ENCODE data around the gene RPN2.

Gene RPN2

GRCh38 chr20:37219751-37220668, 40.9 kb downstream of the RPN2 start:
- DNase-seq = peak in 2 of 3 experiments; percentile 68 to 94

- DNase-seq = peak in 1 of 3 experiments; percentile 72
Measured at GRCh38 chr20:37220731-37221130, 41.6 kb downstream of the RPN2 start.

- no peak for DNase-seq
Measured at GRCh38 chr20:37222086-37222485, 43.0 kb downstream of the RPN2 start.

DNA sequence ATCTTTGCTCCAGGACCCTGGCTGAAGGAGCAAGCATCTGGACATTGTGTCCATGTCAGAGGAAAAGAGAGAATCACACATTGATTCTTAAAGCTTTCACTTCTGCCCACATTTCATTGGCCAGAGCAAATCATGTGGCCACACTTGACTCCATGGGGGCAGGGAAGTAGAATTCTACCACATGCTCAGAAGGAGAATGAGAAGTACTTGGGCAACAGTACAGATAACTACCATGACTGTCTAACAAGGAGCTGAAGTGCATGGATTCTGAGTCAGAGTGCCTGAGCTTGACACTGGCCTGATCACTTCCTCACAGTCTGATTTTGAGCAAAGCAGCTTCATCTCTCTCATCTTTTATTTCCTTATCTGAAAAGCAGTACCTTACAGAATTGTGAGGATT, 43.9 kb downstream of the RPN2 start:
- no peak for DNase-seq

DNA sequence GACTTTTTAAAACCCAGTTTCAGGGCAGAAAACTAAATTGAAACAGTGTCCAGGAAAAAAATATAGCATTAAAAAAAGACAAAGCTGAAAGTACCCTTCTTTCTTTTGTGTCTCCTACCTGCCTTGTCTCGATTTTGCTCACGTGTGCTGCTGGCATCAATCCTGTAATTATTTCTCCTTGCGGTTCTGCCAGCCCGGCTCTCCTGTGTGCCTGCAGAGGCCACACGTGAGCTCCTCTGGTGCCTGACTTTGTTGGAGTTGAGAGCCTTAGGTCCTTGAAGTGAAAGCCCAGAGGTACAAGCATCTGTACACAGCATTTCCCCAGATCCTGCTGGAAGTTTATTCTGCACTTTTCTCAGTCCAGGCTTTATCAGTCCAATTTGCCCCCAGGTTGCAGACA, 46.0 kb downstream of the RPN2 start:
- DNase-seq = peak in 2 of 3 experiments; percentile 21 to 71

GRCh38 chr20:37226889-37227288, 47.8 kb downstream of the RPN2 start:
- DNase-seq = no peak

DNA sequence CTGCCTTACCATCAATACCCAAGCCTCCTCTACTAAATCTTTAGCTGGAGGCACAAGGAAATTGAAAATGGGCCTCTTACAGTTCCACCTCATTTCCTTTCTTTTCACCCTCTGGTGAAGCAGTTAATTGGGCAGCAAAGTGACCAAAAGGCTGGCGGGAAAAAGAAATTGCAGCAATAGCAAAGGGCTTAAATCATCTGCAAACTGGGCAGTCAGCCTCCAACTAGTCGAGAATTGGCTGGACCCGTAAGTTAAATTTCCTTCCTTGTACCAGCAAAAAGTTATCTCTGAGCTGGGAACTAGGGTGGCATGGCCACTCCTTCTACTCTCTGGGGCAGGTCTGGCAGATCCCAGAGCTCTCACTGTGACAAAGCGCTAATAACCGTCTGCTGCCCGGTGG, 49.0 kb downstream of the RPN2 start:
- peak in 1 of 3 experiments; percentile 16 for DNase-seq

- no peak for DNase-seq
Measured at GRCh38 chr20:37228656-37229055, 49.5 kb downstream of the RPN2 start.

GRCh38 chr20:37229357-37229756, 50.2 kb downstream of the RPN2 start:
- DNase-seq = peak in 1 of 3 experiments; percentile 45

DNA sequence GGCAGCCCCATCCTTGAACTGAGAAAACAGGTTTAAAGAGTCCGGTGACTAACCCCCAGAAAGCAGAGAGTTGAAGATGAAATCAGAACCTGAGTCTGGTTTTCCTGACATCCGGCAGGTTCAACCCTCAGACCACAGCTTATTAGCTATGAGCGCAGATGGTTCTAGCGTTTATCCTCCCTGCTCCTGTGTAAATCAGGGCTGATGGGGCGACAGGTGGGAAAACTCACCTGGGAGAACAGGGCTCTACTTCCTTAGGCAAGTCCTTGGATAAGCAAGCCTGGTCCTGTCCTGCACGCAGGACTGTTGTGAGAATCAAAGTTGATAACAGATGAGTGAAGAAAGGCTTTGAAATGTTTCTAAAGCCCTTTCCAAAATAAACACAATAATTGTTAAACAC, 51.1 kb downstream of the RPN2 start:
- DNase-seq = peak in 2 of 3 experiments; percentile 26 to 45

DNA sequence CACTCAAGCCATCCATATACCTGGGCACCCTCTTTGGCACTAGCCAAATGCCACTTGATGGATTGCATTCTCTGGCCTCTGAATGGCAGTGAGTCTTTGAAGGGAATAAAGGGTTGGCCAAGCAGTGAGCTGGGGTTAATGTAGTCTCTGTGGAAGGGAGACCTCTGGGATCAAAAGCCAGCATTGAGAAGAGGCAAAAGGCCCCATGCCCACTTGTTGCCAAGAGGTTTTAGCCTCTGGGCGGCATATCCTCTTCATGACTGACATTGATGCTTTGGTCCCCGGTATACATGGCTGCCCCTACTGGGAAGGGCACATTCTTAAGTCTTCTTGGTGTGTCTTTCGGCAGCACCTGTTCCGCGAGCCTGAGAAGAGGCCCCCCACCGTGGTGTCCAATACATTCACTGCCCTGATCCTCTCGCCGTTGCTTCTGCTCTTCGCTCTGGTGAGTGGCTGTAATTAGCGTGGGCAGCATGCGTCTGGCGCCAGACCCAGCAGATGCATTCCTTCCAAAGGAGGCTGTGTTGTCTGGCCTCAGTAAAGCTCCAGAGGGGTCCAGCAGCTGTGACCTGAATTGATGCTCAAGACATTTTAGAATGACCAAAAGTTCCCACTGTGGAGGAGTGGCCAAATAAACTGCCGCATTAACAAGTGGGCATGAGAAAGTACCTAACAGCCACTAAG, 53.0 kb downstream of the RPN2 start:
- DNase-seq = peak; percentile 89 to 99 (median 93)

DNA sequence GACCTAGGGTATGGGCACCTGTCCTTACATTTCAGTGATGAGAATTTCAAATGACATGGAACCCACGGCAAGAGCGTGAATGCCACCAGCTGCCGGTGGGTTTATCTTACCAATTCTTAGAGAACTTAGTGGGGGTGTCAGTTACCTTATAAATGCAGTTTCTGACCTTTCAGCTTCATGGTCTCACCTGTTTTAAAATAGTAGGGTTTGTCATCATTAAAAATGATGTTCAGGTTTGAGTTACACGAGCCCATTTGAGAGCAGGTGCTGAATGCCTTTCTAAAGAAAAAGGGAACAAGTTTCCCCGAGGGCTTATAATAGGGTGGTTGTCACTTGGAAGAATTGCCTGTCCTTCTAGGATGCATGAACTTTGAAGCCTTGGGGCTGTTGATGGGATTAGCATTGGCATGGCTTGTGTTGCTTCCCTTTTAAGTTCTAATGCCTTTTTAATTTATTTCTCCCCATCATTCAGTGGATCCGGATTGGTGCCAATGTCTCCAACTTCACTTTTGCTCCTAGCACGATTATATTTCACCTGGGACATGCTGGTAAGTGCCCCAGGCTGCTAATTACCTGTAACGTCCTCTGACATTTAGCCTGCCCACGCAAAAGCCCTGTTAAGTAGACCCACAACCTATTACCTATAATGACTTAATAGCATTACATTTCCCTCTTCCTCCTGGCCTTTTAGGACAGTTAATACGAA, 54.6 kb downstream of the RPN2 start:
- DNase-seq = peak; percentile 34 to 99 (median 89)

- DNase-seq = peak in 1 of 3 experiments; percentile 89
Measured at GRCh38 chr20:37234254-37234581, 55.1 kb downstream of the RPN2 start.

GRCh38 chr20:37235065-37235464, 55.9 kb downstream of the RPN2 start:
- peak; percentile 53 to 84 (median 76) for DNase-seq

- DNase-seq = no peak
Measured at GRCh38 chr20:37236462-37236861, 57.3 kb downstream of the RPN2 start.

DNA sequence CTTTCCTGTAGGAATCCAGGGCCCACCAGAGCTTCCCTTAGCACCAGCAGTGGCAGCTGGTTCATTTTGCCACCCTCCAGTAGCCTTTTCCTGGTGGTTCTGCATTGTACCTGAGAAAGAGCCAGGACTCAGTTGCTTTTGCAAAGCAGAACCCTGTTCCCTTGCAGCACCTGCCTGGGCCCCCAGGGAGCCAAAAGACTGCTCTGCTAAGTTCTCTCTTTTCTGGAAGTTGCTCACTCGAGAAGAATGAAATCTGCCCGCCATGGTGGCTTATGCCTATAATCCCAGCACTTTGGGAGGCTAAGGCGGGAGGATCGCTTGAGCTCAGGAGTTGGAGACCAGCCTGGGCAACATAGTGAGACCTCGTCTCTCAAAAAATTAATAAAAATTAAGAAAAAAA, 58.5 kb downstream of the RPN2 start:
- no peak for DNase-seq

DNA sequence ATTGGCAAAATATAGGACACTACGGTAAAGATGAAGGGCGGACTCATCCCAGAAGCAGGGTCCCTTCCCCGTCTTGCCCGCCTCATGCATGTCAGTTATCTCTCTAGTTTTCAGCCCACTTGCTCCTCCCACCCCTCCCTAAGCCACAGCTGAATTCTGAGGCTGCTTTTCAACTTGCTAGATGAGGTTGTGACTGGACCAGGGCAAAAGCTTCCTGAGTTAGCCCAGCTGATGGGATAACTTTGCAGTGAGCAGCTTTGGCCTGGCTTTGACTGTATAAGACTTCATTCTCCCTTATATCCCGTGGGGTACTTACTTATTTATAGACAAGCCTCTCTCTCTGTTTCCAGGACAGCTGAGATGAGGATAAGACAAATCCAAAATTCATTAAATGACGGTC, 59.3 kb downstream of the RPN2 start:
- DNase-seq = no peak

DNA sequence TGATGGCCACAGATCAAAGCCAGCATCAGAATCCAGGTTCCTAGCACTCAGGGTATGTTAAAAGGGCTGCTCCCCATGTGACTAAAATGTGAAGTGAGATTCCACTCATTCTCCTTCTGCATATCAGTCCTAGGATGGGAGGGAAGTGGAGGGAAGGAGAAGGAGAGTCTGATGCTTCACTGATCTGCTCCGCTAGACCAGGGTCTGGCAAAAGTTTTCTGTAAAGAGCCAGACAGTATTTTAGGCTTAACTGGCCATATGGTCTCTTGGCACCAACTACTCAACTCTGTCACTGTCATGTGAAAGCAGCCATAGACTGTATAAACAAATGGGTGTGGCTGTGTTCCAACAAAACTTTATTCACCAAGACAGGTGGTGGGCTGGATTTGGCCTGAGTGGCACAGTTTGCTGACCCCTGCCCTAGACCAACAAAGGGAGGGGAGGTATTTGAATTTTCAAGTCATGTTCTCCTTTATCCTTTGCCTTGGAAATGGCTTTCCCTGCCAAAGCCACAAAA, 59.9 kb downstream of the RPN2 start:
- no peak for DNase-seq

- no peak for DNase-seq
Measured at GRCh38 chr20:37240337-37241067, 61.4 kb downstream of the RPN2 start.

DNA sequence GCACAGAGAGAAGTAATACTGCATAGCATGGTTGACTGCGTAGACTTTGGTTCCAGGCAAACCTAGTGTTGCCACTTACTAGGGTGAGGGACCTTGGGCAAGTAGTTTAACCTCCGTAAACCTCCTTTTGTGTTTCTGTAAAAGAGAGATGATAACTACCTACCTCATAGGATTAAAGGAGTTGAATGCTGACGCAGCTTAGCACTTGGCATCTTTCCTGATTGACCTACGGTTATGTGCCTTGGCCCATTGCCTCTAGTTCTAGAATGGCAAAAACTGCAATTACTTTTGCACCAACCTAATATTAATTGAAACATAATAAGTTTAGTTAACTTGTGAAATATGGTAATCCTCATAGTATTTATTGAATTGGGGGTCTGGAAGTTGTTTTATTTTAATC, 63.4 kb downstream of the RPN2 start:
- DNase-seq = no peak

GRCh38 chr20:37243076-37243936, 64.2 kb downstream of the RPN2 start:
- DNase-seq = peak in 1 of 3 experiments; percentile 43
